Chondrocyte (in vitro differentiated cells): ENCODE measurements around the gene MEGF6. TPM values are rescaled to one million over a fixed set of nuclear protein-coding genes. Genes with fewer than 3 reads are reported as not detected.

Source experiments
- DNase-seq: peaks from one replicate; pipeline ENCODE4 v3.0.0; 2021; ENCODE audit warnings: mixed read lengths, low spot score
- H3K27ac Mint-ChIP-seq: one replicate; pipeline ENCODE4 v1.8.0; 2021; ENCODE audit warnings: mild to moderate bottlenecking, moderate library complexity, mixed read lengths; ENCODE audit not compliant: unreplicated experiment
- H3K27me3 Mint-ChIP-seq: 2 replicates; pipeline ENCODE4 v1.8.0; 2021; ENCODE audit warnings: low read depth, mixed read lengths
- H3K36me3 Mint-ChIP-seq: 2 replicates; pipeline ENCODE4 v1.8.0; 2021; ENCODE audit warnings: low read depth, mixed read lengths
- H3K4me1 Mint-ChIP-seq: 2 replicates; pipeline ENCODE4 v1.8.0; 2021; ENCODE audit warnings: low read depth, mild to moderate bottlenecking, mixed read lengths
- H3K4me3 Mint-ChIP-seq: one replicate; pipeline ENCODE4 v1.8.0; 2021; ENCODE audit warnings: mild to moderate bottlenecking, moderate library complexity, mixed read lengths; ENCODE audit not compliant: unreplicated experiment
- H3K9me3 Mint-ChIP-seq: 2 replicates; pipeline ENCODE4 v1.8.0; 2021; ENCODE audit warnings: low read depth, mixed read lengths
- CTCF ChIP-seq: fragments of 200-600 bp; sonication (generic); IDR thresholded peaks from 2 replicates; pipeline ENCODE4 v1.5.0; 2021; ENCODE audit warnings: antibody characterized with exemption, mild to moderate bottlenecking, moderate library complexity
- total RNA-seq: library from RNA; stranded (reverse); gene quantifications from 3 replicates; pipeline ENCODE4 v1.2.1, GENCODE V29; 2021

Gene MEGF6
- total RNA-seq, 1 donor from 2014 or later: 328 TPM

- no peak for TF ChIP-seq CTCF
- H3K4me1 Mint-ChIP-seq: peaks cover 10% of the 10 kb centered on the region
- no peaks in the 10 kb centered on the region for H3K9me3 Mint-ChIP-seq
- no peak overlapping the region for H3K27ac Mint-ChIP-seq
- DNase-seq: no peak
- H3K36me3 Mint-ChIP-seq: peaks cover under 1% of the 10 kb centered on the region
- H3K4me3 Mint-ChIP-seq: no peak overlapping the region
- H3K27me3 Mint-ChIP-seq: no peaks in the 10 kb centered on the region
Measured at GRCh38 chr1:3518756-3519155, 92.6 kb downstream of the MEGF6 start.

- no peaks in the 10 kb centered on the region for H3K27me3 Mint-ChIP-seq
- no peaks in the 10 kb centered on the region for H3K9me3 Mint-ChIP-seq
- DNase-seq: no peak
- H3K36me3 Mint-ChIP-seq: peaks cover 1% of the 10 kb centered on the region
- peaks cover 10% of the 10 kb centered on the region for H3K4me1 Mint-ChIP-seq
- H3K4me3 Mint-ChIP-seq: no peak overlapping the region
- no peak overlapping the region for H3K27ac Mint-ChIP-seq
- TF ChIP-seq CTCF: peak; percentile 85
Measured at GRCh38 chr1:3518256-3518655, 93.1 kb downstream of the MEGF6 start.

GRCh38 chr1:3516911-3517675 is 94.2 kb downstream of the MEGF6 start:
- peaks cover 10% of the 10 kb centered on the region for H3K4me1 Mint-ChIP-seq
- no peak for TF ChIP-seq CTCF
- no peaks in the 10 kb centered on the region for H3K9me3 Mint-ChIP-seq
- H3K36me3 Mint-ChIP-seq: peaks cover 6% of the 10 kb centered on the region
- H3K27me3 Mint-ChIP-seq: no peaks in the 10 kb centered on the region
- no peak for DNase-seq
- H3K27ac Mint-ChIP-seq: no peak overlapping the region
- H3K4me3 Mint-ChIP-seq: no peak overlapping the region

- Mint-ChIP-seq H3K27ac (no peak overlapping the region), H3K4me3 (no peak overlapping the region), H3K4me1 (peaks cover 10% of the 10 kb centered on the region), H3K9me3 (no peaks in the 10 kb centered on the region), H3K36me3 (peaks cover 6% of the 10 kb centered on the region), H3K27me3 (no peaks in the 10 kb centered on the region)
- TF ChIP-seq CTCF: no peak
- no peak for DNase-seq
Measured at GRCh38 chr1:3516481-3516869, 94.8 kb downstream of the MEGF6 start.

- peaks cover 8% of the 10 kb centered on the region for H3K36me3 Mint-ChIP-seq
- no peak for TF ChIP-seq CTCF
Measured at GRCh38 chr1:3515774-3516480, 95.4 kb downstream of the MEGF6 start.

More at GRCh38 chr1:3515774-3516480, 95.4 kb downstream of the MEGF6 start:
- Mint-ChIP-seq H3K4me3 (no peak overlapping the region), H3K9me3 (no peaks in the 10 kb centered on the region), H3K27me3 (no peaks in the 10 kb centered on the region), H3K4me1 (peaks cover 10% of the 10 kb centered on the region), H3K27ac (no peak overlapping the region)
- DNase-seq: no peak
